ENCODE results near the gene ABCC2.
"Not testable (repeated sequence)": the region's sequence is repeated elsewhere in the genome, so short reads cannot be mapped to it uniquely, and the experiment has no call there.

The ABCC2 gene

GRCh38 chr10:99809481-99809880 lies 27.0 kb downstream of the ABCC2 start:
- DNase-seq (ENCODE audit: low read depth): no peak

GRCh38 chr10:99809931-99810615 lies 27.6 kb downstream of the ABCC2 start:
- DNase-seq (ENCODE audit: low read depth): no peak

GRCh38 chr10:99812177-99812576 lies 29.7 kb downstream of the ABCC2 start:
- no peak for DNase-seq (ENCODE audit: low read depth)

GRCh38 chr10:99814143-99814542 lies 31.7 kb downstream of the ABCC2 start:
- DNase-seq (ENCODE audit: low read depth): no peak

GRCh38 chr10:99815621-99816020 lies 33.2 kb downstream of the ABCC2 start:
- no peak for DNase-seq (ENCODE audit: low read depth)

- no peak for DNase-seq (ENCODE audit: low read depth)
Measured at GRCh38 chr10:99827936-99828335, 45.5 kb downstream of the ABCC2 start.

- no peak for DNase-seq (ENCODE audit: low read depth)
Measured at GRCh38 chr10:99828464-99828863, 46.0 kb downstream of the ABCC2 start.

- no peak for DNase-seq (ENCODE audit: low read depth)
Measured at GRCh38 chr10:99832439-99832838, 50.0 kb downstream of the ABCC2 start.

GRCh38 chr10:99834410-99834809 lies 52.0 kb downstream of the ABCC2 start:
- no peak for DNase-seq (ENCODE audit: low read depth)

- no peak for DNase-seq (ENCODE audit: low read depth)
Measured at GRCh38 chr10:99835947-99836346, 53.5 kb downstream of the ABCC2 start.

GRCh38 chr10:99836711-99837110 lies 54.3 kb downstream of the ABCC2 start:
- no peak for DNase-seq (ENCODE audit: low read depth)

- not testable (repeated sequence) for DNase-seq (ENCODE audit: low read depth)
Measured at GRCh38 chr10:99840859-99841258, 58.4 kb downstream of the ABCC2 start.

GRCh38 chr10:99841746-99842145 lies 59.3 kb downstream of the ABCC2 start:
- DNase-seq (ENCODE audit: low read depth): no peak

GRCh38 chr10:99843310-99843709 lies 60.9 kb downstream of the ABCC2 start:
- no peak for DNase-seq (ENCODE audit: low read depth)

- DNase-seq (ENCODE audit: low read depth): no peak
Measured at GRCh38 chr10:99844433-99844955, 62.1 kb downstream of the ABCC2 start.

- peak; percentile 36 for DNase-seq (ENCODE audit: low read depth)
Measured at GRCh38 chr10:99845837-99846382, 63.5 kb downstream of the ABCC2 start.

GRCh38 chr10:99849057-99849456 lies 66.6 kb downstream of the ABCC2 start:
- no peak for DNase-seq (ENCODE audit: low read depth)

GRCh38 chr10:99849536-99849935 lies 67.1 kb downstream of the ABCC2 start:
- no peak for DNase-seq (ENCODE audit: low read depth)

GRCh38 chr10:99850021-99850766 lies 67.8 kb downstream of the ABCC2 start:
- no peak for DNase-seq (ENCODE audit: low read depth)

- DNase-seq (ENCODE audit: low read depth): no peak
Measured at GRCh38 chr10:99850767-99851340, 68.4 kb downstream of the ABCC2 start.

GRCh38 chr10:99851825-99852224 lies 69.4 kb downstream of the ABCC2 start:
- DNase-seq (ENCODE audit: low read depth): no peak

GRCh38 chr10:99852481-99853213 lies 70.2 kb downstream of the ABCC2 start:
- no peak for DNase-seq (ENCODE audit: low read depth)
